Spleen (tissue), 7 donors: Measurements from ENCODE around the gene ZNF536.

Source experiments
- CTCF ChIP-seq, 11 experiments: fragments of 200-600 bp in 7 of 11; fragments of 450-650 bp in 4 of 11; sonication (generic) in 4 of 11; IDR thresholded peaks in 8 of 11; conservative IDR thresholded peaks in 3 of 11; 1 replicate in 7 of 11; 2 replicates in 4 of 11; pipeline versions ENCODE4 v1.4.0 to v1.8.0; 2016 to 2021; ENCODE audit warnings: antibody characterized with exemption in 11 of 11, inconsistent platforms in 4 of 11, mild to moderate bottlenecking in 1 of 11
- POLR2A ChIP-seq, 3 donors: fragments of 450-650 bp; IDR thresholded peaks; one replicate each; pipeline ENCODE4 v1.5.1; 2017; ENCODE audit warnings: antibody characterized with exemption in 3 of 3, mild to moderate bottlenecking in 1 of 3
- POLR2AphosphoS5 ChIP-seq, 3 donors: sonication (generic); formaldehyde crosslinking; IDR thresholded peaks; one replicate each; pipeline ENCODE4 v1.5.1; 2017; ENCODE audit warnings: antibody characterized with exemption in 3 of 3
- donor health status: DM: no; HTN: no; CAD: no; lungs with moderate emphysema.
- donor health status: DM: no; HTN: no; CAD: no.
- donor health status: DM: no; HTN: no; CAD: no.

GRCh38 chr19:30545752-30546151 is 173.6 kb downstream of the ZNF536 start:
- TF ChIP-seq CTCF (IDR thresholded peaks at IDR 0.05 in 8 of 11, conservative IDR thresholded peaks at IDR 0.05 in 3 of 11) (no peak), POLR2AphosphoS5 (IDR thresholded peaks at IDR 0.05) (no peak), POLR2A (IDR thresholded peaks at IDR 0.05) (no peak)
